OCI-LY1 (cell line): ENCODE results near the gene H6PD.

ENCODE experiments used
- CTCF ChIP-seq: fragments of 200-600 bp; sonication (generic), shearing (Covaris generic); IDR thresholded peaks from 2 replicates; pipeline ENCODE4 v1.5.1; 2017; ENCODE audit warnings: mild to moderate bottlenecking, antibody characterized with exemption, low read length, moderate library complexity, mixed read lengths
- EZH2 ChIP-seq: fragments of 200-600 bp; sonication (generic), shearing (Covaris generic); IDR thresholded peaks from 2 replicates; pipeline ENCODE4 v1.8.0; 2017; ENCODE audit warnings: borderline replicate concordance, mixed run types, mild to moderate bottlenecking, antibody characterized with exemption, low read length, moderate library complexity, mixed read lengths

- TF ChIP-seq CTCF (no peak), EZH2 (no peak)
Observed at GRCh38 chr1:9271283-9271682, 36.7 kb downstream of the H6PD start.
